Endothelial cell of umbilical vein (primary cell): ENCODE data around the gene S100A4. TPM values are rescaled to one million over a fixed set of nuclear protein-coding genes. Genes with fewer than 3 reads are reported as not detected.
A peak's percentile ranks its signal among the peaks of the same experiment; 100 is the strongest.

ENCODE experiments used
- BruUV-seq: library from RNA; stranded (reverse); fragments of 400-500 nt; replicated peaks from 2 replicates; lab custom pipeline; 2021; lab: Mats Ljungman, UMichigan
- CTCF ChIA-PET: fragments of 300-600, 350-600 bp; sonication (Branson Sonifier 250); formaldehyde crosslinking; loops from one replicate; lab custom pipeline; 2021; ENCODE audit warnings: antibody characterized with exemption, inconsistent platforms; lab: Charles Lee
- POLR2A ChIA-PET: fragments of 300-600, 350-600 bp; sonication (Branson Sonifier 250); formaldehyde crosslinking; loops from one replicate; lab custom pipeline; 2021; ENCODE audit warnings: antibody characterized with exemption, inconsistent platforms; lab: Charles Lee
- DNase-seq: peaks from one replicate; pipeline ENCODE4 v3.0.0-alpha.2; 2011; ENCODE audit warnings: low read depth, low spot score
- FAIRE-seq: peaks from 2 replicates; lab custom pipeline; 2011; peaks lifted over from hg19 to GRCh38; lab: Jason Lieb, UNC
- H2AFZ ChIP-seq: 2 replicates; pipeline ENCODE4 v1.6.0; 2012; ENCODE audit warnings: low read depth, low read length, control low read depth, inconsistent platforms
- H3K27ac ChIP-seq: 2 replicates; pipeline ENCODE4 v1.5.1; 2011; ENCODE audit warnings: low read depth, mild to moderate bottlenecking, control low read depth, low read length, moderate library complexity; ENCODE audit not compliant: insufficient read depth
- H3K27me3 ChIP-seq, 2 experiments: 2 replicates each; pipeline versions ENCODE4 v1.6.0 to v1.6.1; 2011; ENCODE audit warnings: low read length in 2 of 2, mixed read lengths in 1 of 2; ENCODE audit not compliant: control insufficient read depth in 2 of 2, insufficient read depth in 2 of 2
- H3K36me3 ChIP-seq, 2 experiments: 2 replicates in 1 of 2; 3 replicates in 1 of 2; pipeline ENCODE4 v1.5.1; 2011; ENCODE audit warnings: low read length in 2 of 2, mild to moderate bottlenecking in 1 of 2, moderate library complexity in 1 of 2; ENCODE audit not compliant: control insufficient read depth in 2 of 2, insufficient read depth in 2 of 2; ENCODE audit errors: extremely low read depth in 1 of 2
- H3K4me1 ChIP-seq: 3 replicates; pipeline ENCODE4 v1.5.1; 2011; ENCODE audit warnings: mild to moderate bottlenecking, low read length; ENCODE audit not compliant: control insufficient read depth, insufficient read depth; ENCODE audit errors: extremely low read depth
- H3K4me2 ChIP-seq: 2 replicates; pipeline ENCODE4 v1.6.1; 2011; ENCODE audit warnings: low read length, control low read depth, mixed read lengths; ENCODE audit not compliant: insufficient read depth
- H3K4me3 ChIP-seq, 3 experiments: fragments of 200-600 bp in 1 of 3; sonication (generic), shearing (Covaris generic) in 1 of 3; replicated peaks in 1 of 3; 2 replicates each; pipeline ENCODE4 v1.5.1; 2011 to 2016; ENCODE audit warnings: control low read depth in 3 of 3, low read length in 3 of 3, mild to moderate bottlenecking in 2 of 3, inconsistent platforms in 1 of 3, low read depth in 1 of 3, moderate library complexity in 1 of 3; ENCODE audit not compliant: insufficient read depth in 1 of 3
- H3K79me2 ChIP-seq: 2 replicates; pipeline ENCODE4 v1.6.0; 2012; ENCODE audit warnings: low read length, inconsistent platforms; ENCODE audit not compliant: control insufficient read depth, insufficient read depth
- H3K9ac ChIP-seq: replicated peaks from 2 replicates; pipeline ENCODE3; 2011; ENCODE audit warnings: low read length, control low read depth; ENCODE audit not compliant: insufficient read depth; ENCODE audit errors: extremely low read depth
- H3K9me1 ChIP-seq: replicated peaks from 3 replicates; pipeline ENCODE4 v1.6.0; 2011; ENCODE audit warnings: mild to moderate bottlenecking, low read length; ENCODE audit not compliant: control insufficient read depth, insufficient read depth; ENCODE audit errors: extremely low read depth
- H3K9me3 ChIP-seq: replicated peaks from 2 replicates; pipeline ENCODE4 v1.5.1; 2012; ENCODE audit warnings: low read length, inconsistent platforms; ENCODE audit not compliant: control insufficient read depth, insufficient read depth
- H4K20me1 ChIP-seq: replicated peaks from 2 replicates; pipeline ENCODE3; 2011; ENCODE audit warnings: mild to moderate bottlenecking, low read length; ENCODE audit not compliant: control insufficient read depth, insufficient read depth; ENCODE audit errors: extremely low read depth
- CTCF ChIP-seq, 2 donors: IDR thresholded peaks; 1 replicate in 1 of 2; 2 replicates in 1 of 2; pipeline ENCODE4 v1.5.1; 2011; ENCODE audit warnings: low read length in 2 of 2, mild to moderate bottlenecking in 2 of 2, moderate library complexity in 2 of 2, control low read depth in 1 of 2, inconsistent platforms in 1 of 2, low read depth in 1 of 2; ENCODE audit not compliant: insufficient read depth in 1 of 2; ENCODE audit errors: extremely low read depth in 1 of 2
- EZH2 ChIP-seq: IDR thresholded peaks from 2 replicates; pipeline ENCODE4 v1.6.1; 2012; ENCODE audit warnings: borderline replicate concordance, low read depth, mild to moderate bottlenecking, moderate library complexity, low read length, inconsistent platforms; ENCODE audit not compliant: severe bottlenecking
- FOS ChIP-seq: IDR thresholded peaks from 2 replicates; pipeline ENCODE4 v1.6.1; 2011; ENCODE audit warnings: mild to moderate bottlenecking, low read length, moderate library complexity, borderline replicate concordance; ENCODE audit not compliant: insufficient read depth
- GATA2 ChIP-seq: IDR thresholded peaks from 2 replicates; pipeline ENCODE4 v1.7.0; 2011; ENCODE audit warnings: low read depth, mild to moderate bottlenecking, moderate library complexity, mixed read lengths, low read length; ENCODE audit not compliant: insufficient read length, insufficient read depth
- JUN ChIP-seq: IDR thresholded peaks from 2 replicates; pipeline ENCODE4 v1.6.1; 2011; ENCODE audit warnings: borderline replicate concordance, low read depth; ENCODE audit not compliant: insufficient read length, insufficient read depth
- MAX ChIP-seq: IDR thresholded peaks from 2 replicates; pipeline ENCODE4 v1.6.1; 2011; ENCODE audit not compliant: insufficient read depth, insufficient read length
- MYC ChIP-seq: IDR thresholded peaks from one replicate; pipeline ENCODE4 v1.6.1; 2011; ENCODE audit warnings: mild to moderate bottlenecking, low read depth, low read length
- POLR2A ChIP-seq: IDR thresholded peaks from 2 replicates; pipeline ENCODE4 v1.6.1; 2012; ENCODE audit warnings: low read depth, mild to moderate bottlenecking, control low read depth, low read length
- POLR2AphosphoS5 ChIP-seq: IDR thresholded peaks from 2 replicates; pipeline ENCODE4 v1.6.1; 2012; ENCODE audit warnings: low read depth, mild to moderate bottlenecking, control low read depth, low read length, moderate library complexity; ENCODE audit not compliant: insufficient read depth
- dilution Hi-C: fragments of 300-500 bp; cut with MboI; formaldehyde crosslinking; loops from one replicate; pipeline ENCODE4 v1.15.0; 2019; ENCODE audit warnings: low sequenced_read_pairs; ENCODE audit not compliant: extremely low pct_ligation_motif_present
- intact Hi-C: fragments of 100-400 bp; cut with micrococcal nuclease; formaldehyde crosslinking; loops from one replicate; pipeline ENCODE4 v1.10.0; 2022
- polyA plus RNA-seq, 4 experiments: library from polyadenylated mRNA; depleted of rRNA in 3 of 4; stranded (reverse) in 3 of 4; unstranded in 1 of 4; fragments of >200 nt; gene quantifications; 2 replicates each; pipeline versions ENCODE4 v1.2.1 to v1.2.3, GENCODE V29; 2011 to 2012; ENCODE audit warnings: missing spikeins in 1 of 4
- total RNA-seq: library from RNA; stranded (reverse); gene quantifications from 2 replicates; pipeline ENCODE4 v1.2.3, GENCODE V29; 2021

S100A4 gene
- total and polyA plus RNA-seq, 2 donors (not counting 3 experiments of a cell fraction or from before 2014, with no cell fraction given): 1.1 TPM; not detected in 1

- peaks cover 18% of the 10 kb centered on the region for H3K4me1 ChIP-seq
- dilution Hi-C loops (no loop called here), intact Hi-C loops (no loop called here)
- H3K27me3 ChIP-seq: no peaks in the 10 kb centered on the region
- no peaks in the 10 kb centered on the region for H4K20me1 ChIP-seq
- no peak overlapping the region for H3K9ac ChIP-seq
- peak overlapping the region; percentile 46 for H2AFZ ChIP-seq
- no peak for TF ChIP-seq POLR2A
- no peak for TF ChIP-seq EZH2
- TF ChIP-seq FOS: no peak
- TF ChIP-seq JUN: no peak
- no peak for TF ChIP-seq MAX
- no peak for TF ChIP-seq POLR2AphosphoS5
- TF ChIP-seq GATA2: no peak
- TF ChIP-seq CTCF (IDR thresholded peaks at IDR 0.05; ENCODE audit: extremely low read depth in 1 of 2, insufficient read depth in 1 of 2, low read depth in 1 of 2, low read length in 2 of 2): no peak
- no peak for TF ChIP-seq MYC
- no TSS peak for BruUV-seq
- H3K27ac ChIP-seq: no peak overlapping the region
- no peaks in the 10 kb centered on the region for H3K9me1 ChIP-seq
- no peak for FAIRE-seq
- POLR2A ChIA-PET: interaction anchor here (0.6 to 1.9 kb wide), 4 partner anchors 10 to 183 kb away, joined by 3 to 6 read pairs (median 4); partner anchors contain the start of genes INTS3 and S100A6
- no peaks in the 10 kb centered on the region for H3K36me3 ChIP-seq
- no peak overlapping the region for H3K4me3 ChIP-seq
- CTCF ChIA-PET: interaction anchor here (0.6 to 2.5 kb wide), 7 partner anchors 9 to 34 kb away, joined by 3 to 11 read pairs (median 5); partner anchors contain the start of gene S100A6
- H3K79me2 ChIP-seq: no peaks in the 10 kb centered on the region
- no peak for DNase-seq
- no peak overlapping the region for H3K4me2 ChIP-seq
- H3K9me3 ChIP-seq: no peaks in the 10 kb centered on the region
These were observed 1.0 kb downstream of the S100A4 start for GRCh38 chr1:153544453-153545066.
